GM12892 (cell line): ENCODE results near the gene ITGB8.

ENCODE experiments used
- POLR2A ChIP-seq: IDR thresholded peaks from 2 replicates; pipeline ENCODE4 v1.6.1; 2011; ENCODE audit warnings: low read depth, low read length, control low read depth
- POLR2AphosphoS5 ChIP-seq: IDR thresholded peaks from 2 replicates; pipeline ENCODE4 v1.6.1; 2011; ENCODE audit warnings: low read depth, low read length, control low read depth

GRCh38 chr7:20307119-20307518 is 23.6 kb upstream of the ITGB8 start:
- no peak for TF ChIP-seq POLR2A
- TF ChIP-seq POLR2AphosphoS5, result no peak
